Ovary (tissue), 3 donors: ENCODE data around the gene KIAA1217.

Experiments
- POLR2A ChIP-seq: fragments of 450-650 bp; IDR thresholded peaks from one replicate; pipeline ENCODE4 v1.6.1; 2017; ENCODE audit warnings: antibody characterized with exemption, mild to moderate bottlenecking, moderate library complexity
- TF ChIP-seq, protein P1 (sequence below), 3 donors: fragments of 450-650 bp in 2 of 3; fragments of 200-600 bp in 1 of 3; IDR thresholded peaks; one replicate each; pipeline versions ENCODE4 v1.5.1 to v1.8.0; 2016 to 2022; ENCODE audit warnings: antibody characterized with exemption in 3 of 3, mild to moderate bottlenecking in 1 of 3
- donor health status: DM: no; HTN: no; CAD: no.

GRCh38 chr10:24206926-24207325, 2.0 kb upstream of the KIAA1217 start:
- no peak for TF ChIP-seq POLR2A
- TF ChIP-seq, protein P1, sequence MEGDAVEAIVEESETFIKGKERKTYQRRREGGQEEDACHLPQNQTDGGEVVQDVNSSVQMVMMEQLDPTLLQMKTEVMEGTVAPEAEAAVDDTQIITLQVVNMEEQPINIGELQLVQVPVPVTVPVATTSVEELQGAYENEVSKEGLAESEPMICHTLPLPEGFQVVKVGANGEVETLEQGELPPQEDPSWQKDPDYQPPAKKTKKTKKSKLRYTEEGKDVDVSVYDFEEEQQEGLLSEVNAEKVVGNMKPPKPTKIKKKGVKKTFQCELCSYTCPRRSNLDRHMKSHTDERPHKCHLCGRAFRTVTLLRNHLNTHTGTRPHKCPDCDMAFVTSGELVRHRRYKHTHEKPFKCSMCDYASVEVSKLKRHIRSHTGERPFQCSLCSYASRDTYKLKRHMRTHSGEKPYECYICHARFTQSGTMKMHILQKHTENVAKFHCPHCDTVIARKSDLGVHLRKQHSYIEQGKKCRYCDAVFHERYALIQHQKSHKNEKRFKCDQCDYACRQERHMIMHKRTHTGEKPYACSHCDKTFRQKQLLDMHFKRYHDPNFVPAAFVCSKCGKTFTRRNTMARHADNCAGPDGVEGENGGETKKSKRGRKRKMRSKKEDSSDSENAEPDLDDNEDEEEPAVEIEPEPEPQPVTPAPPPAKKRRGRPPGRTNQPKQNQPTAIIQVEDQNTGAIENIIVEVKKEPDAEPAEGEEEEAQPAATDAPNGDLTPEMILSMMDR (IDR thresholded peaks at IDR 0.05), result no peak
